Activated CD8-positive, alpha-beta memory T cell treated with anti-CD3 and anti-CD28 coated beads, Interleukin-2, amount 50 U/mL, for 1 hour (primary cell): ENCODE measurements around the gene KLF15.
"Not testable (repeated sequence)": the region's sequence is repeated elsewhere in the genome, so short reads cannot be mapped to it uniquely, and the experiment has no call there.

ENCODE experiments used
- DNase-seq: peaks from one replicate; pipeline ENCODE4 v3.0.0-alpha.2; 2020; ENCODE audit errors: extremely low read depth

The KLF15 gene

DNA sequence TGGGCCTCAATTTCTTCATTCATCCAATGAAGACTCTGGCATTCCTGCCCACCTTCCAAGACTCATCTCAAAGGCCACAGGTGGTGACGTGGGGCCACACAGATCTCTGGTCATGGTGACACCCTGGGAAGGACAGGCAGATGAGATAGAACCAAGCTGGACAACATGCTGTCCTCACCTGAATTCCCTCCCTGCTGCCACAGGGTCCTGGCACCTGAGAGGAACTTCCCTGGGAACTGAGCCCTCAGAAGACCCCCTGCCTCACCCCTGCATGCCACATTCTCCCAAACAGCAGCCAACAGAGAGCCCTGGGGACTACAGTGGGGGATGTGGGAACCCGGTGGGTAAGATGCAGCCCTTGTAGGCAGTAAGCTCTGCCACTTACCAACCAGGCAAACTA lies 10.7 kb downstream of the KLF15 start:
- DNase-seq: no peak

DNA sequence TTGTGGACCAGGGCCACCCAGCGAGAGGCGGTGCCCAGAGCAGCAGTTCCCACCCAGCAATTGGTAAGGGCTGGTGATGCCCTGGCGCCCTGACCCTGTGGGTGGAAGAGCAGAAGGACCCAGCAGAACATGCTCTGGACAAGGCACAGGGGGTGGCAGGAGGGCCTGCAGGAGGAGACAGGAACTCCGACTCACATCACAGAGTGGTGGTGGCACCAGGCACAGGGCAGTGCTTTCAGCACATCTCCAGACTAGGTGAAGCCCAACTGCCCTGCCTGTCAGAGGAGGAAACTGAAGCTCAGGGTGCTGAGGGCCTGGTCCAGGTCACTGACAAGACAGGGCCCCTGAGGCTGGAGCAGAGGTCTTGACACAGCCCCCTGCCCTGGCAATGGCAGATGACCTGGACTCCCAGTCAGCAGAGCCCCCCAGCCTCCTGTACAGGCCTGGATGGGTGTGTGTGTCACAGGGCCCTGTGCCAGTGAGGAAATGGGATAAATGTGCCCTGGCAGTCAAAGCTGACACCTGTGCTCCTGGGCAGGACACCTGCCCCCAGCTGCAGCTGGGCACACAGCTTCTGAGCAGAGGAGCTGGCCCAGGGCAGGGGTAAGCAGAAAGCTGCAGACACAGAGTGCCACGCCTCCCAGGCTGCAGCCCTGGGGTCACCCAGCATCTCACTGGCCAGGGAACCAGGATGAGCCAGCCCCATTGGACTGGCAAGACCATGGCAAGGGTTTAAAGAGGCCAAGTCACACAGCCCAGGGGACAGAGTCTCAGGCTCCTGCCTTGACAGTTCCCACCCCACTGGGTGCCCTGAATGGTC lies 11.4 kb downstream of the KLF15 start:
- DNase-seq: no peak

DNA sequence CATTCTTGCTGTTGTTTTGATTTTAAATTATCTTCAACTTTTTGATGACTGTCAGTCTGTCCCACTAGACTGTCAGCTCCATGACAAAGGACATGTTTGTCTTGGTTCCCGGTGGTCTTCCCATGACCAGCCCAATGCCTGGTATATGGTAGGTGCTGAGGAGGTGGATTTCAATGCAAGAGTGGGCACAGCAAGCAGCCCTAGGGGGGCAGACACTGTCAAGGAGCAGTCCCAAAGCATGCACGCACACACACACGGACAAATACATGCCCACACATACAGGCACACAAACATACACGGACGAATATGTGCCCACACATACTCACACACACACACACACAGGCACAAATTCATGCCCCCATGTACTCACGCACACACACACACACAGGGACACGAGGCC lies 12.0 kb downstream of the KLF15 start:
- DNase-seq: no peak

DNA sequence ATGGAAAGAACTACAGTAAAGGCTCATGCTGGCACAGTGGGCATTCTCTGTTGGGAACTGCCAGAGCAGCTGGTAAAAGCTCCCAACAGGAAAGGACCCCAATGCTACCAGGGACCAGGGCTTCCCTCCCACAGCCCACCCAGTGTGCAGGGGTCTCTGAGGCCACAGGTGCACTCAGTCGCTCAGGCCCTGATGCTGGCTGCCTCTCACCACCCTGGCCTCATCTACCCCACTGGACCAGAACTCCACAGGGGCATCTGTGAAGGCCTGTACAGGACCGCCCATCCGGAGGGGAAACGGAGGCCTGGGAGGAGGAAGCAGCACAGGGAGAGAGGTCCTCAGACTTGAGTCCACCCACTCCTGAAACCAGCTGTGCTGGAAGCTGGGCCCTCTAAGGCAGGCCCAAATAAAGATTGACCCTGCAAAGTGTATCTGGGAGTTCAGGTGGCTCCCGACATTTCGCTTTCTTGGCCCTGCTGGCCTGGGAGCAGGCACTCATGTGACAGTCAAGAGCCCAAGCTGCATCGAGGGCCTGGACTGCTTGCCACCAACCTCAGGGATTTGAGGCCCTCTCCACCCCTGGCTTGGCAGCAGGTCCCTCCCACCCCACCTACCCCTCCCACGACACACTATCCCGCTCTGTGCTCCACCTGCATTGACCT lies 12.7 kb downstream of the KLF15 start:
- DNase-seq: no peak

DNA sequence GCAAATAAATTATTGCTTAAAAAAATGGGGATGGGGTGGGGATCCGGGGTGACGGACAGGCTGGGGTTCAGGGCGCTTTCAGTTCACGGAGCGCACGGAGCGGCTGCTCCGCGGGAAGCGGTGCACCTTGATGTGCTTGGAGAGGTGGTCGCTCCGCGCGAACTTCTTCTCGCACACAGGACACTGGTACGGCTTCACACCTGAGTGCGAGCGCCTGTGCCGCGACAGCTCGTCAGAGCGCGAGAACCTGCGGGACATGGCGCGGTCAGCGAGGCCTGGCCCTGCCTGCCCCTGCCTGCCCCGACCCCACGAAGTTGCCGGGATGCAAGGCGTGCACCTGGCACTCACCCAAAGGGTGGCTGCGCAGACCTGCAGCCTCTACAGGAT lies 13.6 kb downstream of the KLF15 start:
- no peak for DNase-seq

DNA sequence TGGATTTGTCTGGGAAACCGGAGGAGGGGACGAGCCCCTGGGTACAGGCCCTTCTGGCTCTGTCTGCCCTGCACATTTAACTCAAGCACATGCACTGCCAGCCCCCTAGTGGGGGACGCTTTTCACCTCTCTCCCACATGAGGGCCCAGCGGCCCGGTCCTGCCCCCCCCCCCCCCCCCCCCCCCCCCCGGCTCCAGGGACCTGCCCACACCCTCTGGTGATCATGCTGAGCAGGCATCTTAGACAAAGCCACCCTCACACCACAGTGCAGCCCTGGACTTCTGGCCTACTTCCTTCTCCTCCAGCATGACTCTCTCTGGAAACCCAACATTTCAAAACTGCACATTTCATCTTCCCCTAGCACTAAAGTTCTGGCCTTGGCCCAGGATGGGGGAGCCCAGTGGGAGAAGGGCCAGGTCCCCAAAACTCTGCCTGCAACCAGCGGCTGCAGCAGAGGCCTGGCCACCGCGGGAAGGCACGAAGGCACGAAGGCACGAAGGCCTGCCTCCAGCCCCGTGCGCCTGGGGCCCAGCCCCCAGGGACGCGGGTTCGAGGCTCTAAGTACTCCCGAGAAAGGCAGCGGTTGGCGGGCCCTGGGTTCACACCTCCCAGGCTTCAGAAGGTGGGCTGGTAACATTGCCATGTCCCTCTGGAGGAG lies 14.1 kb downstream of the KLF15 start:
- DNase-seq: no peak

DNA sequence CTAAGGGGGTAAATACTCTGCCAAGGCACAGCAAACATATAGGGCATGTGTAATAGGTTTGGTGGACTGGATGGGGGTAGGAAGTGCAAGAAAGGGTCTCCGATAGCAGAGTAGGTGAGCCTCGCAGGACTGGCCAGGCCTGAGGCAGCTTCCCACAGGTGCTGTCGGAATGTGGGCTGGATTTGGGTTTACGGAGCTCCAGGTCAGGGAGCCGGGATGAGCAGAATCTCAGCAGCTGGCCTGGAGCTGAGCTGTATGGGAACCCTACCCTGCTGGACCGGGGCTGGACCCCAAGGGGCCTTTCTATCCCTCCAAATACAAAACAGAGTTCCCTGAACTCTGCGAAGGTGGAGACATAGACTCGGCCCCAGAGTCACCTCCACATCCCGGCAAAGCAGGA lies 15.0 kb downstream of the KLF15 start:
- no peak for DNase-seq

DNA sequence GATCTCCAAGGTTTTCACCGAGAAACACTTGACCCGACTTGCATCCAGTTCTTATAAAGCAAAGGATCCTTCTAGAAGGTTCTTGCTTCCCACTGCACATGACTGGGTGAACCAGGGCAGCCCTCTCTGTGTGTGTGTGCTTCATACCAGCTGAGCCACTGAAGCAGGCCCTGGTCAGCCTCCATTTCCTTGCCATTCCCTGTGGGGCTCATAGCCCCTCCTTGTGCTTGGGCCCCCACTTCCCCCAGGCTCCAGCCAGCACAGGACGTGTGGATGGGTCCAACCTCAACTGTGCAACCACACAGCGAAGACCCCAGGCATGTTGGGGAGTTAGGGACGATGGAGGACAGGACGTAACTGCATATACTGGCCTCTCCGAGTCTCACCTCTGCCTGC lies 15.5 kb downstream of the KLF15 start:
- DNase-seq: no peak

DNA sequence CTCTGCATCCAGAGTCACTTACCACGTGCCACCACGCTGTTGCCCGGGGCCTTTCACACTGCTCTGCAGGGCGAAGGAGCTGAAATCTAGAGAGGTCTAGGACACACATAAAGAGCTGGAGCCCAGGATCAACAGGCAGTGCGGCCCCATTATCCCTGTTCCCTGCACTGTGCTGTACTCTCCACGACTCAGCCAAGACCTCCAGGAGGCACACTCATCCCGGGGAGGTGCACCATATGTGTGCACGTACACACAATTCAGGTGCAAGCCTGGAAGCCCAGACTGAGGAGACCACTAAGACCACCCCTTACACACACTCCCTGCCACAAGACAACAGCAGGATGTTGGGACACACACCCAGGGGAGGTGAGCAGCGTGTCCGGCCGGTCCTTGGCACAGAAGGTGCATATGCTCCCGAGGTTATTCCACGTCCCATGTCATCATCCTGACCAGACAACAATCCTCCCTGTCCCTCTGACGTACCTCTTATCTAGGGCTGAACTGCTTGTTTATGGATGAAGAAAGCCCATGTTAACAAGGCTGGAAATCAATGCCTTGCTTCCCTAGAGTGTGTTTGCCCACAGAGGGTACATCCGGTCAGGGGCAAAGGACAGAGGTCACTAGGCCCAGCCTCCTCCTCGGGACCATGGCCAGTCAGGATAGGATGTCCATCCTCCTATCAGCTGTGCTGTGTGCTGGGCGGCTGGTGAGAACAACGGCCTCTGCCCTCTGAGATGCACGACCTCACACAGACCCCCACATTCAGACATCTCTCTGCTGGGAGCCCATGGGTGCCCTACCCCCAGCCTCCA lies 16.1 kb downstream of the KLF15 start:
- no peak for DNase-seq

DNA sequence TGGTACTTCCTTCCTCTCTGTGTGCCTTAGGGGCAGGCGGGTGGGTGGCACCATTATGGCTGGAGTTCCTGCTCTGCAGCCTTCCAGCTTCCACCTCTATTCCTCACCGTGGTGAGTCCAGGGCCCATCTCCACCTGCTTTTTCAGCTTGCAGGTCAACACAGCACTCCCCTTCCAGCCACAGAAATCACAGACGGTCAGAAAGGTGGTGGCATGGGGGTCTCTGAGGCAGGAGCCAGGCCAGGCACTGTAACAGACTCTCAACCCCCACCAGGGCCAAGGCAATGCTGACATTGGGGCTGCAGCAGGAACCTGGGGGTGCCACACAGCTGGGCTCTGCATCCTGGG lies 16.6 kb downstream of the KLF15 start:
- DNase-seq: no peak

DNA sequence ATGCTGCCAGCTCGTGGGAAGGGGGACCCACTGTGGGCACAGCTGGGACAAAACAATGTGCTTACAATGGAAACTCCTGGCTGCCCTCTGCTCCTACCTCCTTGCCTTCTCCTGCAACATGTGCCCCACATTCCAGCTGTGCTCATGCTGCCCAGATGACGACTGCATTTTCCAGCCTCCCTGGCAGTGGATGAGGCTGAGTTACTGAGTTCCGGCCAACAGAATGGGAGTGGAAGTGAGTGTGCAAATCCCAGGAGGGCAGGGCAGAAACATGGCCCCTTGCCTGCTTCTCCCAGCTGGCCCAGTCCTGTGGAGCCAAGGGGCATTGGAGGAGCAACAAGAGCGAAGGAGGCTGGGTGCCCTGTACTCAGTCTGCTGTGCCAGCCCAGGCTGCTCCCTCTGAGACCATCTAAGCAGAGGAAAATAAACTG lies 17.1 kb downstream of the KLF15 start:
- no peak for DNase-seq

DNA sequence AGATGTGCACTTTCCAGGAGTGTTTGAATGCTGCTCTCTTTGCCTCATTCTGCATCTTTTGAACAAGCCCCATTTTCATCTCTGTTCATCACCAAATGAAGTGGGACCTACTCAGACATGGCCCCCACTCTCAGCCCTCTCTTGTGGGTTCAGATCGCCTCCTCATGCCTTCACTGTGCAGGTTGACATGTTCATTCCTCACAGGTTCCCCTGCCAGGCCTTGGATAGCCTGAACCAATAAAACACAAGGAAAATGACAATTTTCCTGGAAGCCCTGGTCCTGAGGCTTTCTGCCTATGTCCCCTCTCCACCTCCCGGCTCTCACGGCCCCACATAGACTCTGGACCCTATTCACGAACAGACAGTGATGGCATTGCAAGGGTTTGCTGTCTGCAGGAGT lies 17.7 kb downstream of the KLF15 start:
- no peak for DNase-seq

DNA sequence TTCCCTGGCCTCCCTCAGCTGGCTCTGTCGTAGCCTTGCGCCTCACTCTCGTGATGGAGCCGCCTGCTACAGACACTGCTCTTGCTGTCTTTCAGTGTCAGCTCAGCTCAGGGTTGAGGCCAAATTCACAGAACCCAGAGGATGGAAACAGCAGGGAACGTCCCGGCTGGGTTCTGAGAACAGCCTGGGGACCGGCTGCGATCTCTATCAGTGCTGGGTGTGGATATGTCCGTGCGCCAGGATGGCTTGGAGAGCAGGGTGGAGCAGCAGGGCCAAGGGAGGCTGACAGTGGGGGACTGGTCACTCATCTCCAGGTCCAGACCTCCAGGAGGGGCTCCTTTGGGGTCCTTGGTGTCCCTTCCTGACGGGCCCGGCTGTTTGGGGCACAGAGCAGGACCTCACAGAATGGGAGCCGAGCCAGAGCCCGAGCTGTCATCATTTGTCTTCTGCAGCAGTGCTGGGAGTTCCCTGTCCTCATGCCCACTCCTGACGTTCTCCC lies 18.4 kb downstream of the KLF15 start:
- no peak for DNase-seq

DNA sequence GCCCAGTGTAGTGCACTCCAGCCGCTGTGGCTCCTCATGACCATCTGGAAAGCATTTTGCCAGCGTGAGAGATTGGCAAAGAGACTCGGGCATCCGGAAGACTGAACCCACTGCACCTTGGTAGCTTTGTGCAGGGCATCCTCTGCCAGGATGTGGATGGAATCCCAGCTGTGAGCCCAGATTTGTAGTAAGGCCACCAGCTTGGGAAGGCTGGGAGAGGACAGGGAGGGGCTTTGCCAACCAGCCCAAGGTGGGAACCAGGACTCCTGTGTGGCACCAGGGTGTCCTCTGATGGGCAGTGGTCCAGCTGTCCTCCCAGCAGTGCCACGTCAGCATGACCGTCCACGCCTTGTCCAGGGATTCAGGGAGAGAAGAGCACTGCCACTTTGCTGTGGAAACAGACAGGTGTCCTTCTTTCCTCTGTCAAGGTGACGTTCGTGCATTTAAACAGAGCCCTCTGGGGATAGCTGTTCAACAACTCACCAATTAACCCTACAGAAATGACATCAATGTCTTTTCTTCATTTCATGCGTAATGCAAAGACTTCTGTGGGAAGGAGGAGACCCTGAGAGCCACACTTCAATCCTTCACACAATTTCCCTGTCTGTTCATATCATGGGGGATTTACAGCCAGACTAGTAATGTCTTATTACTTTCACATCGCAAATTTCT lies 19.1 kb downstream of the KLF15 start:
- DNase-seq: no peak

DNA sequence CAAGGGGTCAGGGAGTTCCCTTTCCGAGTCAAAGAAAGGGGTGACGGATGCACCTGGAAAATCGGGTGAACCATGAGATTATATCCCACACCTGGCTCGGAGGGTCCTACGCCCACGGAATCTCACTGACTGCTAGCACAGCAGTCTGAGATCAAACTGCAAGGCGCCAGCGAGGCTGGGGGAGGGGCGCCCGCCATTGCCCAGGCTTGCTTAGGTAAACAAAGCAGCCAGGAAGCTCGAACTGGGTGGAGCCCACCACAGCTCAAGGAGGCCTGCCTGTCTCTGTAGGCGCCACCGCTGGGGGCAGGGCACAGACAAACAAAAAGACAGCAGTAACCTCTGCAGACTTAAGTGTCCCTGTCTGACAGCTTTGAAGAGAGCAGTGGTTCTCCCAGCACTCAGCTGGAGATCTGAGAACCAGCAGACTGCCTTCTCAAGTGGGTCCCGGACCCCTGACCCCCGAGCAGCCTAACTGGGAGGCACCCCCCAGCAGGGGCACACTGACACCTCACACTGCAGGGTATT lies 25.3 kb downstream of the KLF15 start:
- not testable (repeated sequence) for DNase-seq

DNA sequence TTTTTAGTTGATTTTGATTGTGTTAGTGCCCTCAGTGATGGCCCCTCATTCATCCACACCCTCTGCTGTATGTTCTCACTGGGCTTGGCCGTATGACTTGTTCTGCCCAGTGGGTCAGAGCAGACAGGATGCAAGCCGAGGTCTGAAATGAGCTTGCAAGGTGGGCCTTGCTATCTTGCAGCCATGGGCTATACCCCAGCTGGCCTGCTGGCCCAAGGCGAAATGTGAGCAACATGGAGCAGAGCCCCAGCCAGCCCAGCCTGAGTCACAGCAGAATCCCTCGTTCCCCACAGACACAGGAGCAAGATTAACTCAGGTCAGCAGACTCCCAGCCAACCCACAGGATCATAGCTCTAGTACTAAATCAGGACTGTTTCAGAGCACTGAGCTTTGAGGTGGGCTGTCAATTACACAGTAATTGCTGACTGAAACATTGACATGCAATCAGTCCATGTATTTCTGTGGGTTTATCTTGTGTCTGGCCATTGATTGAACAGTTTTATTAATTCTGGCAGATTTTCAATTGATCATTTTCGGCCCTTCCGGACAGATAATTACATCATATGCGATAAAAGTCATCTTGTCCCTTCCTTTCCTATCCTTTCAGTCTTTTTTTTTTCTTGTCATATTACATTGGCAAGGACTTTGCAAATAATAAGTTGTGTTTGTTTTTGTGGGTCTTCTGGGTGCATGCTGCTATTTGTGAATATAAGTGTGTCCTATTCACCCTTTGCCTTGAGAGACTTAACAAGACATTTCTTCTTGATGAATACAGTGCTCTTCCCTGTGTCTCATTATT lies 27.1 kb downstream of the KLF15 start:
- no peak for DNase-seq

DNA sequence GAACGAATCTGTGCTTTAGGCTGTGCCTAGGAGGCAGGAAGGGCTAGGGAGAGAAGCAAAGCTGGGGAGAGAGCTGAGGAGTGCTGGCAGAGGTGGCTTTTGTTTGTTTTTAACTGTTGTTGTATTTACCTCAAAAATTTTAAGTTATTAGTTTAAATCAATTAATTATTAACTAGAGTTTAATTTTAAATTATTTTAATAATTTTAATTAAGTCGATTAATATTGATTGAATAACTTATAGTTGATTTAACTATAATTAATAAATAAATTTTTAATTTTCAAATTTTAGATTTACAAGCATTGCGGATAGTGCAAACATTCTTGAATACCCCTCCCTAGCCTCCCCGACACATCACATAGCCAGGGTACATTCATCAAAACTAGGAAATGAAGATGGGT lies 30.6 kb downstream of the KLF15 start:
- DNase-seq: no peak

DNA sequence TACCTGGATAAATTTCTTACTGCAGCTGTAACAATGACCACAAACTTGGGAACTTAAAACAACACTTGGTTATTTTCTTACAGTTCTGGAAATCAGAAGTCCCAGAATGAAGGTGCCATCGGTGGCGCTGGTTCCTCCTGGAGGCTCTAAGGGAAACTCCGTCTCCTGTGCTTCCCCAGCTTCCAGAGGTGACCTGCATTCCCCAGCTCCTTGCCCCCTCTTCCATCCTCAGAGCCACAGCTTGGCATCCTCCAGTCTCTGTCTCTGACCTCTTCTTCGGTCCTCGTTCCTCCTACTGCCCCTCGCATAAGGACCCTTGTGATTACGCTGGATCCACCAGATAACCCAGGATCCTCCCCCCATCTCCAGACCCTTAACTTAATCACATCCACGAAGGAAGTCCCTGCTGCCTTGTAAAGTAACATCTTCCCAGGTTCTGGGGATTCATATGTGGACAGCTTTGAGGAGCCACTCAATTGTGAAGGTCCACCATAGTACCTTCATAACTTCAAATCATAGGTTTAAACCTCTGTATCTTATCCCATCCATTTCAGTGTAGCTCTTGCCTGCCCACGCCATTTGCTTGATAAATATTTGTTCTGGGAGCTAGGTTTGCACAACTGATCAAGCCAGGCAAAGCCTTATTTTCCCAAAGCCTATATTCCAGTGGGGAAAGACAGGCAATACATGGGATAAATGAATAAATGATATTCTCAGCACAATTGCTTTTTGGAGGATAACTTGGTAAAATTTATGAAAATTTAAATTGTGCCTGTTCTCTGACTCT lies 34.8 kb downstream of the KLF15 start:
- DNase-seq: no peak

DNA sequence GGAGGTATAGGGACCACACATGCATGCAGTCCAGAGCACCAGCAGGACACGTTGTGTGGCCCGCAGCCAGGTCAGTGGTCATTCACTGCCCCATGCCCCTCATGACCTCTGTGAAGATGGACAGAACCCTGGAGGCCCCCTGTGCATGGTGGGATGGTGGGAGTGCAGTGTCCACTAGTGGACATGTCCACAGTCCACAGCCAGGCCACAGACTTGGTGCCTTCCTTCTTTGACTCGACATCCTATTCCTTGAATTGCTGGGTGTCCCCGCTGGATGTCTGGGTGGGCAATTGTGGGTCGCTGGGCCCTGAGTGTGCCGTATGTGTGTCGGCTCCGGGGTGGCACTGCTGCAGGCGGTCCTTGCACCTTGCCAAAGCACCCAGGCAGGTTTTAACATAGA lies 35.7 kb downstream of the KLF15 start:
- DNase-seq: no peak
